Measurements from ENCODE around the gene BRIP1. TPM values are rescaled to one million over a fixed set of nuclear protein-coding genes. Genes with fewer than 3 reads are reported as not detected.

Gene BRIP1
- total RNA-seq, 1 experiment from 2014 or later = 20.2 TPM

DNA sequence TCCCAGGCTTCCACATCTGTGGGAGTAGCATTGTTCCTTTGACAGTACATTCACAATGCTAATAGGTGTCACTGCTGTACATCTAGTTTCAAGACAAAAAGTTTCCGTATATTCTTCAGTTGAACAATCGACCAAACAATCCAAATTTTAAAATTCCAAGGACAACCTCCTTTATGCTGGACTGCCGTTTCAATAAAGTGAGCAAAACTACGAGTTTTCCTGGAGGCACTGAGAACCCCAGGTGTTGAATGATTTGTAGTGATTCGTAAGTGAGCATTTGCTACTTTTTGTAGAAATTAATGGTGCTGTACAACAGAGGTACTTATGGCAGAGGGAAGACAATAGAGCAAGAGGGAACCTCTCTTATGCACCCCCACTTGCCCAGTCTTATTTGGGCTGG is 201.1 kb downstream of the BRIP1 start:
- no peak overlapping the region for H2BK20ac ChIP-seq (ENCODE audit: low read depth, low read length, poor library complexity, severe bottlenecking)
- no CpG with 5 or more reads among the region's 5 CpGs for WGBS (ENCODE audit: extremely low coverage, insufficient read length, low lambda C conversion rate)
- no peak overlapping the region for H3K4me2 ChIP-seq (ENCODE audit: insufficient read depth, insufficient read length, low read length)

More for the DNA sequence above, 201.1 kb downstream of the BRIP1 start:
- Histone ChIP-seq H2BK120ac (ENCODE audit: low read depth, low read length, poor library complexity, severe bottlenecking) (no peak overlapping the region), H3T11ph (ENCODE audit: low read length) (no peak overlapping the region), H3K9me3 (ENCODE audit: control insufficient read depth, low read depth, low read length) (no peaks in the 10 kb centered on the region), H3K27me3 (ENCODE audit: insufficient read depth, low read length) (no peaks in the 10 kb centered on the region), H2AFZ (ENCODE audit: low read length) (no peak overlapping the region), H3K23me2 (ENCODE audit: insufficient read length, low read depth, low read length, poor library complexity, severe bottlenecking) (no peaks in the 10 kb centered on the region), H2BK12ac (ENCODE audit: insufficient read length, low read depth, low read length) (no peak overlapping the region), H2BK5ac (ENCODE audit: insufficient read length, low read length) (no peak overlapping the region), H3K14ac (ENCODE audit: insufficient read depth, low read length) (no peak overlapping the region), H3K9ac (ENCODE audit: extremely low read depth, insufficient read length, low read length) (no peak overlapping the region), H3K18ac (ENCODE audit: insufficient read length, low read depth, low read length) (no peak overlapping the region), H3K23ac (ENCODE audit: insufficient read length, low read depth, low read length) (no peak overlapping the region), H4K8ac (replicated peaks; ENCODE audit: insufficient read length, low read depth, low read length) (no peak overlapping the region), H4K5ac (ENCODE audit: insufficient read length, low read depth, low read length) (no peak overlapping the region), H3K79me1 (ENCODE audit: insufficient read depth, low read depth, low read length, poor library complexity, severe bottlenecking) (no peaks in the 10 kb centered on the region), H4K20me1 (ENCODE audit: control insufficient read depth, insufficient read depth, insufficient read length) (no peaks in the 10 kb centered on the region), H2AK5ac (ENCODE audit: insufficient read length, low read length) (no peak overlapping the region), H3K4ac (ENCODE audit: low read depth, low read length) (no peak overlapping the region), H2BK15ac (ENCODE audit: low read depth, low read length) (no peak overlapping the region), H4K91ac (ENCODE audit: insufficient read length, low read depth, low read length) (no peak overlapping the region), H3K79me2 (ENCODE audit: insufficient read depth, low read length) (no peaks in the 10 kb centered on the region), H3K56ac (ENCODE audit: insufficient read length, low read depth, low read length) (no peak overlapping the region), H3K27ac (ENCODE audit: insufficient read length, low read depth, low read length) (no peak overlapping the region), H3K4me1 (ENCODE audit: insufficient read depth, low read length) (no peaks in the 10 kb centered on the region)
- H3K27ac Mint-ChIP-seq = no peak overlapping the region
- no peaks in the 10 kb centered on the region for H3K27me3 Mint-ChIP-seq (ENCODE audit: low read depth)
- no peaks in the 10 kb centered on the region for H3K36me3 Mint-ChIP-seq (ENCODE audit: insufficient read depth in 1 of 3, low read depth in 3 of 3)
- TF ChIP-seq, protein P1, sequence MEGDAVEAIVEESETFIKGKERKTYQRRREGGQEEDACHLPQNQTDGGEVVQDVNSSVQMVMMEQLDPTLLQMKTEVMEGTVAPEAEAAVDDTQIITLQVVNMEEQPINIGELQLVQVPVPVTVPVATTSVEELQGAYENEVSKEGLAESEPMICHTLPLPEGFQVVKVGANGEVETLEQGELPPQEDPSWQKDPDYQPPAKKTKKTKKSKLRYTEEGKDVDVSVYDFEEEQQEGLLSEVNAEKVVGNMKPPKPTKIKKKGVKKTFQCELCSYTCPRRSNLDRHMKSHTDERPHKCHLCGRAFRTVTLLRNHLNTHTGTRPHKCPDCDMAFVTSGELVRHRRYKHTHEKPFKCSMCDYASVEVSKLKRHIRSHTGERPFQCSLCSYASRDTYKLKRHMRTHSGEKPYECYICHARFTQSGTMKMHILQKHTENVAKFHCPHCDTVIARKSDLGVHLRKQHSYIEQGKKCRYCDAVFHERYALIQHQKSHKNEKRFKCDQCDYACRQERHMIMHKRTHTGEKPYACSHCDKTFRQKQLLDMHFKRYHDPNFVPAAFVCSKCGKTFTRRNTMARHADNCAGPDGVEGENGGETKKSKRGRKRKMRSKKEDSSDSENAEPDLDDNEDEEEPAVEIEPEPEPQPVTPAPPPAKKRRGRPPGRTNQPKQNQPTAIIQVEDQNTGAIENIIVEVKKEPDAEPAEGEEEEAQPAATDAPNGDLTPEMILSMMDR (conservative IDR thresholded peaks at IDR 0.05) = no peak
- H3K9me3 Mint-ChIP-seq = peaks cover 0 to 3% of the 10 kb centered on the region in 2 experiments; a peak in 1 of 5 replicates
- no peak overlapping the region for H3K4me3 Mint-ChIP-seq
- no peak for DNase-seq
- no peaks in the 10 kb centered on the region for H3K4me1 Mint-ChIP-seq
